IPS-15b (cell line): Measurements from ENCODE around the gene NRG3.

ENCODE experiments used
- H3K27me3 ChIP-seq: one replicate; pipeline ENCODE4 v1.6.1; 2013; ENCODE audit warnings: low read length; ENCODE audit not compliant: control insufficient read depth, insufficient read depth
- H3K36me3 ChIP-seq: one replicate; pipeline ENCODE4 v1.6.1; 2013; ENCODE audit warnings: low read length; ENCODE audit not compliant: control insufficient read depth, insufficient read depth
- H3K4me1 ChIP-seq: one replicate; pipeline ENCODE4 v1.6.1; 2013; ENCODE audit warnings: mild to moderate bottlenecking, low read length; ENCODE audit not compliant: control insufficient read depth, insufficient read depth
- H3K4me3 ChIP-seq: one replicate; pipeline ENCODE4 v1.5.1; 2013; ENCODE audit warnings: low read depth, low read length
- H3K9ac ChIP-seq: one replicate; pipeline ENCODE4 v1.6.1; 2013; ENCODE audit warnings: low read depth, mild to moderate bottlenecking, low read length
- H3K9me3 ChIP-seq: one replicate; pipeline ENCODE4 v1.6.1; 2013; ENCODE audit warnings: mild to moderate bottlenecking, low read length; ENCODE audit not compliant: control insufficient read depth, insufficient read depth

The NRG3 gene

GRCh38 chr10:82811621-82812020, 936.6 kb downstream of the NRG3 start:
- Histone ChIP-seq H3K4me3 (no peak overlapping the region), H3K36me3 (no peaks in the 10 kb centered on the region), H3K9me3 (no peaks in the 10 kb centered on the region), H3K9ac (no peak overlapping the region), H3K4me1 (no peaks in the 10 kb centered on the region), H3K27me3 (no peaks in the 10 kb centered on the region)

DNA sequence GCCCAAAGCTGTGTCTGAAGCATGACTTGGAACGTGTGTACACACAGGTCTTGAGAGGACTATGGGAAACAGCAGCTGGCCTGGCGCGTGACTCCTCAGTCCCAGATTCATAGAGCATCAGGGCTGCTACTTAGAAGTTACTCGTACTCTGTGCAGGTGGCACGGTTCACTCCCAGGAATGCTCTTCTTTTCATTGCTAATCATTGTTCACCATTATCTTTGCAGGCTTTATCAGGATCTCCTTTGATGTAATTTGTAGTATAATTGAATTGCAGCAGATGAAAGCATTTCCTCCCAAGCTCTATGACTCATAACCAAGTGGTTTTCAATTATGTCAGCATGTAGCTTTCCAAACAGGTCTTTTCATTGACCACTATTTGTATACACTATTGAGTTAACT, 938.9 kb downstream of the NRG3 start:
- Histone ChIP-seq H3K9me3 (no peaks in the 10 kb centered on the region), H3K4me3 (no peak overlapping the region), H3K9ac (no peak overlapping the region), H3K36me3 (no peaks in the 10 kb centered on the region), H3K4me1 (no peaks in the 10 kb centered on the region), H3K27me3 (no peaks in the 10 kb centered on the region)

DNA sequence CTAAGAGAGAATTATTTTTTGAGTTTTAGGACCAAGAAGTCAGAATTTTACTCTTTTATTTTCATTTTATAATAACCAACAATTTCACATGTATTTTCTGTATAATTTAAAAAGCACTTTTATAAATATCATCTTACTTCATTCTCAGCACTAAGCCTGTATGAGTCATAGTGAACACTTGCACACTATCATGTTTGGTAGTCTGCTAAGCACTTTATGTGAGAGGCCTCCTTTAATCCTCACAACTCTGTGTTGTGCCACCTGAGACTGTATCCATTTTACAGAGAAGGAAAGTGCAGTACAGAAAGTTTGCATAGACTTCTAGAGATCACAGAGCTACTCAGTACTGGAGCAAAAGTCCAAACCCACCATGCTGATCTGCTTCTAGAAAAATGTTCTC, 939.6 kb downstream of the NRG3 start:
- Histone ChIP-seq H3K27me3 (no peaks in the 10 kb centered on the region), H3K9me3 (no peaks in the 10 kb centered on the region), H3K36me3 (no peaks in the 10 kb centered on the region), H3K4me1 (no peaks in the 10 kb centered on the region), H3K9ac (no peak overlapping the region), H3K4me3 (no peak overlapping the region)

GRCh38 chr10:82815680-82816079, 940.7 kb downstream of the NRG3 start:
- Histone ChIP-seq H3K9ac (no peak overlapping the region), H3K9me3 (no peaks in the 10 kb centered on the region), H3K4me3 (no peak overlapping the region), H3K4me1 (no peaks in the 10 kb centered on the region), H3K27me3 (no peaks in the 10 kb centered on the region), H3K36me3 (no peaks in the 10 kb centered on the region)

- no peak overlapping the region for H3K4me3 ChIP-seq
- no peaks in the 10 kb centered on the region for H3K4me1 ChIP-seq
- no peaks in the 10 kb centered on the region for H3K36me3 ChIP-seq
- no peak overlapping the region for H3K9ac ChIP-seq
- H3K9me3 ChIP-seq: no peaks in the 10 kb centered on the region
- H3K27me3 ChIP-seq: no peaks in the 10 kb centered on the region
These were observed 942.9 kb downstream of the NRG3 start for GRCh38 chr10:82817676-82818422.

DNA sequence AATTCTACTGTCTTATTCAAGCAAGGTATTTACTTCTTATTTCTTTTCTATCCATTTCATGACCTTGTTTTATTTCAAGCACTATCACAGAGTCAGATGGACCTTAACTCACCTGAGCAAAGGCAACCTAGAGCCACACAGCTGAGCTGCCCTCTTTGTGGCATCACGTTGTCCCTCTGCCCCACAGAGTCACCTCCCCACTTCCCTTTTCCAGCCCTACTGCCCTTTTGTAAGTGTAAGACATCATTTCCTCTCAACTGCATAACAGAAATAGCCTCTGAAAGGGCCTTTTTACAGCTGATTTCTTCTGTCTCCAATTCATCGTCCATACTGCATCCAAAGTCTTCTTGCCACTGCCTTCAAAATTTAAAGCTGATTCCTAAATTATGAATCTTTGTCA, 946.0 kb downstream of the NRG3 start:
- H3K4me1 ChIP-seq: no peaks in the 10 kb centered on the region
- no peaks in the 10 kb centered on the region for H3K27me3 ChIP-seq
- H3K9me3 ChIP-seq: no peaks in the 10 kb centered on the region
- no peaks in the 10 kb centered on the region for H3K36me3 ChIP-seq
- no peak overlapping the region for H3K9ac ChIP-seq
- no peak overlapping the region for H3K4me3 ChIP-seq

DNA sequence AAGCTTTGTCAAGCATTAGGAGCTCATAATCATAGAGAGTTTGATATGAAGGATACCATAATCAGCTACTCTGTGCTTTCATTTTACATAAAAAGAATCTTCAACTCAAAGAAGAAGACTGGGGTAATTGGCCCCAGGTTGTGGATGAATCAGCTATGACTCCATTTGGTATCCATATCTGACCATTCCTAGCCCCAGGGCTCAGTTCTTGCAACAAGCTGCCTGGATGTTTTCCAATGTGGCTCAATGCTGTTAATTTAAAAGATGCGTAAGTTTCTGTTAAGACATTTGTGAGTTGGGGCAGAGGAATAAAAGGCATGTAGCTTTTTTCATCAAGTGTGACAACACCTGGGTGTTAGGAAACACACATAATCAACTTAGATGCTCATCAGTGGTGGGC, 951.1 kb downstream of the NRG3 start:
- H3K36me3 ChIP-seq: no peaks in the 10 kb centered on the region
- H3K9me3 ChIP-seq: no peaks in the 10 kb centered on the region
- H3K9ac ChIP-seq: no peak overlapping the region
- H3K27me3 ChIP-seq: no peaks in the 10 kb centered on the region
- H3K4me1 ChIP-seq: no peaks in the 10 kb centered on the region
- no peak overlapping the region for H3K4me3 ChIP-seq

- H3K4me3 ChIP-seq: no peak overlapping the region
- H3K4me1 ChIP-seq: no peaks in the 10 kb centered on the region
- H3K9me3 ChIP-seq: no peaks in the 10 kb centered on the region
- H3K9ac ChIP-seq: no peak overlapping the region
- no peaks in the 10 kb centered on the region for H3K36me3 ChIP-seq
- no peaks in the 10 kb centered on the region for H3K27me3 ChIP-seq
These were observed 952.9 kb downstream of the NRG3 start for GRCh38 chr10:82827901-82828300.

- Histone ChIP-seq H3K27me3 (no peaks in the 10 kb centered on the region), H3K9me3 (no peaks in the 10 kb centered on the region), H3K36me3 (no peaks in the 10 kb centered on the region), H3K4me1 (no peaks in the 10 kb centered on the region), H3K9ac (no peak overlapping the region), H3K4me3 (no peak overlapping the region)
These were observed 972.2 kb downstream of the NRG3 start for GRCh38 chr10:82847242-82847641.

DNA sequence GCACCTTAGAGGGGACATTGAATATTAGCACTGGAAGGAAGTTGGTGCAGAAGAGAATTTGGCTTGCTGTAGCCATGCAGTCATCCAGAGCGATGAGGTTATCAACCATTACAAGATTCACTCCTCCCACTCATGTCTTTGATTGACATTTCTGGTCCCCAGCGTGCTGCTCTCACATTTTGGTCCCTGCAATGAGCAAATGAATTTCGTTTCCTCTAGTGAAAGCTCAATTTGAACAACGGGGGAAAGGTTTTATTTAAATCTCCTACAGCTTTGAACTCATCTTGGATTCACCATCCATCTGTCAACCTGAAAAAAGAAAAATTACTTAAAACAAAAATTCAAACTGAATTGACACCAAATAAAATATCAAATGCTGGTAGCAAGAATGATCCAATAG, 975.2 kb downstream of the NRG3 start:
- H3K4me1 ChIP-seq: no peaks in the 10 kb centered on the region
- H3K36me3 ChIP-seq: no peaks in the 10 kb centered on the region
- H3K4me3 ChIP-seq: no peak overlapping the region
- H3K27me3 ChIP-seq: no peaks in the 10 kb centered on the region
- no peak overlapping the region for H3K9ac ChIP-seq
- H3K9me3 ChIP-seq: no peaks in the 10 kb centered on the region

DNA sequence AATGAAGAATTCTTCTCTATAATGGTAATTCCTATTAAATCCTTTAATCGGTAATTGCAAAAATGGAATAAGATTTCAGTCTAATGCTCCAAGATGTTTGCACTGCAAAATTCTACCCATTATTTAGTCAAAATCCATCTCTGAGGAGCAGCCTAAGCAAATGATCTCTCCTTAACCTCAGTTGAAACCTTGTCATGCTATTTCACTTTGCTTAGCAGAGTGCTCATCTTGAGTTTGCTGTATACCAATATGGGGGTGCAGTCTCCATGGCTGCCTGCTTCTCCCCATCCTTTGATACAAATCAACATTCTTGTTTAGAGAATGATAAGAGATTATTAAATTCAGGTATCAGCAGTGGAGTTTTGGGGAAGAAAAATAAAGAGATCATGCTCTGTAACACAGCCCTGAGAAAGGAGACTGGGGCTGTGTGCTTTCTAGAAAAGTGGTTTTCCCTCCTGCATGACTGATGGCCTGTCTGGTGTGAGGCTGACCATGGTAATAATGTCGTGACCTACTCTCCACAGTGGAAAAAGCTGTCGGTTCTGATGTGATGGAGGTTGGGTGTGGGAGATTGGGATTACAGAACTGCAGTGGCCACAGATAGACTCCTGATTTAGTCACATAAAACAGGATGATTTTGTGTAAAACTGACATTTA, 982.1 kb downstream of the NRG3 start:
- H3K4me3 ChIP-seq: no peak overlapping the region
- H3K27me3 ChIP-seq: no peaks in the 10 kb centered on the region
- H3K36me3 ChIP-seq: no peaks in the 10 kb centered on the region
- H3K9me3 ChIP-seq: no peaks in the 10 kb centered on the region
- no peak overlapping the region for H3K9ac ChIP-seq
- H3K4me1 ChIP-seq: no peaks in the 10 kb centered on the region

DNA sequence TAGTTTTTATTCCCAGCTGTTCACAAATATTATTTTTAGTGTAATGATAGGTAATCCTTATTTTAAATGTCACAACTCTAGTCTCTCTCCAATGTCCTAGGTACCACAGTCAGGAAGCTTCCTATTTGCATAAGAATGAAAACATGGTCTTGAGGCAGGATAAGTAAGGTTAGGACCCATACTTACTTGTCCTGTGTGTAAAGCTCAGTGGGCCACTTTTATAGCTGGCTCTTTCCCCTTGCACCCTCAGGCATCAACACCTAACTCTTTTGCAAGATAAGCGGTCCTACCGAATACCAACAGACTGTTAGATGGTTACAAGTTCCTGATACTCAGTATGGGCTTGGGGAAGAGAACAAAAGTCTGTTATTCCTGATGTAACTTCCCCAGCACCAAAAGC, 986.9 kb downstream of the NRG3 start:
- Histone ChIP-seq H3K9me3 (no peaks in the 10 kb centered on the region), H3K36me3 (no peaks in the 10 kb centered on the region), H3K4me3 (no peak overlapping the region), H3K9ac (no peak overlapping the region), H3K4me1 (no peaks in the 10 kb centered on the region), H3K27me3 (no peaks in the 10 kb centered on the region)
